Measurements from ENCODE around the gene TNS1. TPM values are rescaled to one million over a fixed set of nuclear protein-coding genes. Genes with fewer than 3 reads are reported as not detected.

TNS1 gene
- total and polyA plus RNA-seq, 4 donors, result 67.0 to 377 (median 208) TPM

DNA sequence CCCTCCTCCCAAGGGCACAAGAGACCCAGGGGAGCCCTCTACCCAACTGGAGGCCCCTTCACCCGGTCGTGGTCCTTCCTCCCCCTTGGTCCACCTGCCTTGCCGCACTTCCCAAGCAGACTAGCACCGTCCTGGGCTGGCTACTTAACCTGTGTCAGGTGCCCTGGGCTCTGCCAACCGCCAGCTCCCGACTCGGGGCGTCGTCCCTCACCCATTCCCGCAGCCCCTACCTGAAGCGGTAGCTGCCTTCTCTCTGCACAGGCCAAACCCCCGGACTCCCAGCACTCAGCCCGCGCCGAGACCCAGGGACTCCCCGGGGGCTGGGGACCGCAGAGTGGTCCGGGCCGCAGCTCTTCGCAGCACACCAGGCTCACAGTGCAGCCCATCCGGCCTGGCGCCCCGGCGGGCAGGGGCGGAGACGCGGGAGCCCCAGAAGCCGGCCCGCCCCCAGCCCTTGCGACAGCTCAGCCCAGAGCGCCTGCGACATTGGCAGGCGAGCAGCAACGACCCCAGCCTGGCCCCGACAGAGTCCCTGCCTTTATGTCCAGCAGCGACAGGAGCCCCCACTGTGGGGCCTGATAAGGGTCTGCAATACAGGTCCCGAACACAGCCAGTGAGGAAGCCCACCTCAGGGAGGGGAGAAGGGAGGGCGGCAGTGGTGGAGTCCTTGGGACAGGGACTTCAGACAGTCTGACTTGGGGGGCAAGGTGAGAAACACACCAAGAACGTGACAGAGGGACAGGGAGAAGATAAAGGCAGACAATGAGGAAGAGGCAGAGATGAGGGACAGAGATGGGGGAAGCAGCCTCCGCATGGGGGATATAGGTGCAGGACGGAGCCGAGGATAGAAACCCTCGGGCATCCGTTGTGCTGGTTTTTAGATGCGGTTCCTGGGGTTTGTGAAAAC is 31.0 kb upstream of the TNS1 start:
- H3K36me3 ChIP-seq (ENCODE audit: control insufficient read depth in 4 of 4, insufficient read depth in 4 of 4, low read length in 4 of 4), result no peaks in the 10 kb centered on the region
- WGBS, 2 donors, result 30 to 42% methylated on average over 41 to 45 of the region's 45 CpGs
- no peak overlapping the region for H3K9ac ChIP-seq (ENCODE audit: insufficient read depth in 1 of 2, low read length in 2 of 2)
- peak; percentile 61 to 70 (median 62) for DNase-seq
- no peak overlapping the region for H3K4me3 ChIP-seq
- H3K9me3 ChIP-seq (ENCODE audit: control insufficient read depth in 4 of 4, insufficient read depth in 3 of 4, low read length in 3 of 4), result no peaks in the 10 kb centered on the region
- peaks cover 0 to 4% (median 0%) of the 10 kb centered on the region in 3 donors for H3K27me3 ChIP-seq (ENCODE audit: control insufficient read depth in 3 of 3, insufficient read depth in 3 of 3, low read length in 2 of 3)
- H3K4me1 ChIP-seq (ENCODE audit: control insufficient read depth in 5 of 5, insufficient read depth in 5 of 5, low read length in 5 of 5), result peaks cover 0 to 32% (median 7%) of the 10 kb centered on the region in 5 donors
- ATAC-seq (ENCODE audit: insufficient read depth, low FRiP score), result no peak
- TF ChIP-seq CTCF (IDR thresholded peaks at IDR 0.05; ENCODE audit: control extremely low read depth, extremely low read depth), result no peak
- H3K27ac ChIP-seq (ENCODE audit: low read depth in 1 of 2, low read length in 1 of 2), result no peak overlapping the region

GRCh38 chr2:218033208-218033589 is 30.4 kb upstream of the TNS1 start:
- no peaks in the 10 kb centered on the region for H3K36me3 ChIP-seq (ENCODE audit: control insufficient read depth in 4 of 4, insufficient read depth in 4 of 4, low read length in 4 of 4)
- H3K9me3 ChIP-seq (ENCODE audit: control insufficient read depth in 4 of 4, insufficient read depth in 3 of 4, low read length in 3 of 4), result no peaks in the 10 kb centered on the region
- H3K27ac ChIP-seq (ENCODE audit: low read depth in 1 of 2, low read length in 1 of 2), result no peak overlapping the region
- peaks cover 0 to 34% (median 9%) of the 10 kb centered on the region in 5 donors for H3K4me1 ChIP-seq (ENCODE audit: control insufficient read depth in 5 of 5, insufficient read depth in 5 of 5, low read length in 5 of 5)
- no peak overlapping the region for H3K9ac ChIP-seq (ENCODE audit: insufficient read depth in 1 of 2, low read length in 2 of 2)
- no peak overlapping the region for H3K4me3 ChIP-seq
- peaks cover 0 to 4% (median 0%) of the 10 kb centered on the region in 3 donors for H3K27me3 ChIP-seq (ENCODE audit: control insufficient read depth in 3 of 3, insufficient read depth in 3 of 3, low read length in 2 of 3)
- DNase-seq (no peak), ATAC-seq (ENCODE audit: insufficient read depth, low FRiP score) (no peak)
- 60 to 71% methylated on average over 1 of the region's 1 CpG for WGBS, 2 donors
- TF ChIP-seq CTCF (IDR thresholded peaks at IDR 0.05; ENCODE audit: control extremely low read depth, extremely low read depth), result no peak

GRCh38 chr2:218032336-218033171 is 29.8 kb upstream of the TNS1 start:
- DNase-seq (no peak), ATAC-seq (ENCODE audit: insufficient read depth, low FRiP score) (no peak)
- Histone ChIP-seq H3K36me3 (ENCODE audit: control insufficient read depth in 4 of 4, insufficient read depth in 4 of 4, low read length in 4 of 4) (no peaks in the 10 kb centered on the region), H3K9ac (ENCODE audit: insufficient read depth in 1 of 2, low read length in 2 of 2) (no peak overlapping the region), H3K27me3 (ENCODE audit: control insufficient read depth in 3 of 3, insufficient read depth in 3 of 3, low read length in 2 of 3) (no peaks in the 10 kb centered on the region), H3K4me3 (no peak overlapping the region), H3K4me1 (ENCODE audit: control insufficient read depth in 5 of 5, insufficient read depth in 5 of 5, low read length in 5 of 5) (peaks cover 0 to 34% (median 9%) of the 10 kb centered on the region in 5 donors), H3K9me3 (ENCODE audit: control insufficient read depth in 4 of 4, insufficient read depth in 3 of 4, low read length in 3 of 4) (no peaks in the 10 kb centered on the region), H3K27ac (ENCODE audit: low read depth in 1 of 2, low read length in 1 of 2) (no peak overlapping the region)
- no peak for TF ChIP-seq CTCF (IDR thresholded peaks at IDR 0.05; ENCODE audit: control extremely low read depth, extremely low read depth)
- WGBS, 2 donors, result 74 to 84% methylated on average over 10 to 12 of the region's 12 CpGs
